GM19468 (cell line): Measurements from ENCODE around the gene MINDY4.

ENCODE experiments used
- ATAC-seq: cut with Tn5 transposase; IDR thresholded peaks from one replicate; pipeline ENCODE4 v1.9.1; 2021; ENCODE audit warnings: mild to moderate bottlenecking, moderate library complexity, moderate number of reproducible peaks; ENCODE audit not compliant: unreplicated experiment; ENCODE audit errors: extremely low read depth

MINDY4 gene

DNA sequence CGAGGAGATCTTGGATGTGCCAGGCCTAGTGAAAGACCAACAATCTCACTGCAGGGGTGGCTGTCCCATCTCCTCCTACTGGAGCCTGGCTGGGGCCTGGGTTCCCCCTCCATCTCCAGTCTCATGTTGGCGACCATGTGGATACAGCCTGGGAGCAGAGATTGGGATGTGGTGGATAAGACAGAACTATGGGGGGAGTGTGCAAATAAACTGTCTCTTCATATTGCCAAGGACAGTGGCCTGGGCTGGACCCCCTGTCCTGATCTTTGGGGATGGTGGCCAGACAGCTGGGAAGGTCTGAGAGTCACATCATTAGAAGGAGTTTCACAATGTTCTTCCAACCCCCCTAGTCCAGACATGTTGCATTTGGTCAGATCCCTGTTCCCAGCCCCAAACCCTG is 5.8 kb upstream of the MINDY4 start:
- ATAC-seq = no peak

- no peak for ATAC-seq
Observed at GRCh38 chr7:30770845-30771173, 408 bp upstream of the MINDY4 start.

DNA sequence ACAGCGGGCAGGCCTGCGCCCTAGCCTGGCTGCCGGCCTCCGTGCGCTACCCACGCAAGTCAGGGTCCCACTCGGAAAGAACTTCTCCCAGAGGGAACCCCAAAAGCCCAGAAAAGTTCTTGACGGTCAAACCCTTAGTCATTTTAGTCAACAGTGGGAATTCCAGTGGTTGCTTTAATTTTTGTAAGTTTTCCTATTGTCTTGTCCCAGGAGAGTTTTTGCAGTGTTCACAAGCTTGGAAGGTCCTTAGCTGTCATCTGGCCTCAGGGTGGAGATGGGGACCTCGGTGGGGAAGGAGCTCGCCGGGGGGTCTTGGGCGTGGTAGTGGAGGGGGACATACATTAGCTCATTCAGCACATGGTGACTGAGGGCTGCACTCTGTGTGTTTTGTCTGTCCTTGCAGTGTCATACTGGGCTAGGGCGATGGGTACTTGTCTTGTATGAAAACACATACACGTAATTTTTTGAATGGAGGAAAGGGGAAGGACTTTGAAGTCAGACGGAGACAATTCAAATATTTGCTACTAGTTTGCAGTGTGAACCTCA is 736 bp downstream of the MINDY4 start:
- no peak for ATAC-seq

- no peak for ATAC-seq
Observed at GRCh38 chr7:30772984-30773383, 1.8 kb downstream of the MINDY4 start.

- ATAC-seq = no peak
Observed at GRCh38 chr7:30775992-30776391, 4.8 kb downstream of the MINDY4 start.

GRCh38 chr7:30776971-30777370 is 5.8 kb downstream of the MINDY4 start:
- ATAC-seq = no peak

- no peak for ATAC-seq
Observed at GRCh38 chr7:30778255-30779025, 7.2 kb downstream of the MINDY4 start.

- no peak for ATAC-seq
Observed at GRCh38 chr7:30779574-30779973, 8.4 kb downstream of the MINDY4 start.

DNA sequence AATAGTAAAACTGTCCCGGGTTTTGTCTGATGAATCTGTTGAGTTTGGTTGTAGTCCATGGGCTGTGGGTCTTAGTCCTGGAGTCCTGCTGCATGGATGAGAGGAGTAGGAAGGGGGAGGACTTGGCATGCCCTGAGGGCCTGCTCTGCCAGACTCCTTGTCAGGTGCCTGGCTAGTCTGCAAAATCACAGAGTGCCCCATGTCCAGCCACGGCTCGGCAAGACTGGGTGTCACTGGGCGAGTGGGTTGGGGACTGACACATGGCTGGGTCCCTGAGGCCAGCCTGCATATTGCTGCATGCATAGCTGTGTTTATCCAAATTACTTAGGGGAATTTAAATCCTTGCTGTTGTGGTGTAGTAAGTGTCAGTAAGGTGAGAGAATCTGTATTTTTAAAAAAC is 9.7 kb downstream of the MINDY4 start:
- ATAC-seq = no peak

GRCh38 chr7:30782690-30783089 is 11.5 kb downstream of the MINDY4 start:
- no peak for ATAC-seq

DNA sequence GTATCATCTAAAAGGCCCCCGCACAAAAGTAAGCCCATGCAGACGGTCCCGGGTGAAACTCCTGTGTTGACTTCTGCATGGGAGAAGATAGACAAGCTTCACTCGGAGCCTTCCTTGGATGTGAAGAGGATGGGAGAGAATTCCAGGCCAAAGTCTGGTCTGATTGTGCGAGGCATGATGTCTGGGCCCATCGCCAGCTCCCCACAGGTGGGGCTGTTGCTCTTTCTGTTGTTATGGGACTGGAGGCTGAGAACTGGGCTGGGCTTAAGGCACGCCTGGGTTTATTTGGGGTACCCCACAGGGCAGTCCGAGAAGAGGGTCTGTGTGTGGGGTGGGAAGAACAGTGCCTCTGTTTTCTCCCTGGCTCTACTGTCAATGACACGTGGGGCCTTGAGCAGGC is 14.6 kb downstream of the MINDY4 start:
- ATAC-seq = no peak

DNA sequence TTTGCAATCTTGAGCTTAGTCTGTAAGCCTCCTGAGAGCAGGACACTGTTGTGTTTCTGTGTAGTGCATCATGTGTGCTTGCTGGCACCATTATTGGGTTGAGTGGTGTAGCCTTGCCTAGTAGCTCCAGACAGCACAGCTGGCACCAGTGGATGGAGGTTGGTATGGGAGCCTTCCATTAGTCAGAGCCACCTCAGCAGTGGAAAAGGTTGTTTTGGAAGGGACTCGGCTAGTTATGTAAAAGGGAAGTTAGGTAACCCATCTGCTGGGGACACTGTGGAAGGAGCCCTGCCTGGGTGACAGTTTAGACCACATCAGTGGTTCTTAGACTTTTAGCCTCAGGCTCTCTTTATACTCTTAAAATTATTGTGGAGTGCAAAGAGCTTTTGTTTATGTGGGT is 16.3 kb downstream of the MINDY4 start:
- ATAC-seq = no peak

DNA sequence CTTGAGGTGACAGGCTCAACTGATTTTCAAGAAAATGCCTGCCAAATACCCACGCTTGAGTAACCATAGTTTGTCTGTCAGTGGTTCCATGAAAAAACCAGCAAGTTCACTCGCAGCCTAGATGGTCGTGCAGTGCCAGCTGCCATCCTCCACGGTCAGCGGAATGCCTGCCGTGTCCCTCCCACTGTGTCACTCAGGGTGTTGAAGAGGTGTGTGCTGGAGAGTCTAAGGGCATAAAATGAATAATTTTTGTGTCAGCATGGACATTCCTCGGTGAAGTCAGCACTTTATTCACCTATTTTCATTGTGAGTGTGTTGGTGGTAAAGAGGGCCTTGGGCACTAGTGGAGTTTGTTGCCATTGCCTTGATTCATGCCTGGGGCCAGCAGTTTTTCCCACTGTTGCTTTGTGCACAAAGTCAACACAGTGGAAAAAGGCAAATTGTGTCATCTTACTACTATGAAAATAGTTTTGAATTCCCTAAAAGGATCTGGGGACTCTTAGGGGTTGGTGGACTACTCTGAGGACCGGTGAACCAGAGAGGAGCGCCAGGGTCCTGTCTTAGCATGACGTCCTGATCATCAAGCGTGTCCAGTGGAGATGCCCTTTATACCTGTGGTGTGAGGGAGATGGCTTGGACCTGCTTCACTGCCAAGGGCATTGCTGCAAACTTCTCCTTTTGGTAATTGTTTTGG is 17.6 kb downstream of the MINDY4 start:
- ATAC-seq = no peak

DNA sequence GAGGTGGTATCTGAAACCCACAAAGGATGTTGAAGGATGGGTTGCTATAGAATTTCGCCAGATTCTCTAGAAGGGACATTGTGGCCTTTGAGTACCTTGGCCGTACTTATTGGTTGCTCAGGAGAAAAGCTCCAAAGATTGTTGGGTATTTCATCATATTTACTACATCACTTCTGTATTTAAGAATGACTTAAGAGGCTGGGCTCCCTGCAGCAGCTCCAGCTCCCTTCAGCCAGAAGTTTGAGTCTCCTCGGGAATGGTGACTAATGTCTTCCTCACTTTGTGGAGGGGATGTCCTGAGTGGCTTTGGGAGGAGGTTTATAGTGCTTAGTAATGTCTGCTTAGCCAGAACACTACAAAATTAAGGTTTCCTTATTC is 18.1 kb downstream of the MINDY4 start:
- no peak for ATAC-seq

DNA sequence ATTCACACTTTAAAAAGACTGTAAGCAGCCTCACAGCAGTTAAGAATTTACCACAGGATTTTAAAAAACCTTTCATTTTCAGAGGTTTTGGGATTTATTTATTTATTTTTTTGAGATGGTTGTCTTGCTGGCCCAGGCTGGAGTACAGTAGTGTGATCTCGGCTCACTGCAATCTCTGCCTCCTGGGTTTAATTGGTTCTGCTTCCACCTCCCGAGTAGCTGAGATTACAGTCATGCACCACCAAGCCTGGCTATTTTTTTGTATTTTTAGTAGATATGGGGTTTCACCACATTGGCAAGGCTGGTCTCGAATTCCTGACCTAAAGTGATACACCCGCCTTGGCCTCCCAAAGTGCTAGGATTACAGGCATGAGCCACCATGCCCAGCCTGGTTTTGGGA is 19.1 kb downstream of the MINDY4 start:
- ATAC-seq = no peak

DNA sequence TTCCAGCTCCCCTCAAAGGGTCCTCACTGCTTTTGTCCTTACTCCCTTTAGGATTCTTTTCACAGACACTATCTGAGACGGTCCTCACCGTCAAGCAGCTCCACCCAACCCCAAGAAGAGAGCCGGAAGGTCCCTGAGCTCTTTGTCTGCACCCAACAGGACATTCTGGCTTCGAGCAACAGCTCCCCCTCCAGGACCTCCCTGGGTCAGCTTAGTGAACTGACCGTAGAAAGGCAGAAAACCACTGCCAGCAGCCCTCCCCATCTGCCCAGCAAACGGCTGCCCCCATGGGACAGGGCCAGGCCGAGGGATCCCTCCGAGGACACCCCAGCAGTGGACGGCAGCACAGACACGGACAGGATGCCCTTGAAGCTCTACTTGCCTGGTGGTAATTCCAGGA is 19.9 kb downstream of the MINDY4 start:
- ATAC-seq = no peak

DNA sequence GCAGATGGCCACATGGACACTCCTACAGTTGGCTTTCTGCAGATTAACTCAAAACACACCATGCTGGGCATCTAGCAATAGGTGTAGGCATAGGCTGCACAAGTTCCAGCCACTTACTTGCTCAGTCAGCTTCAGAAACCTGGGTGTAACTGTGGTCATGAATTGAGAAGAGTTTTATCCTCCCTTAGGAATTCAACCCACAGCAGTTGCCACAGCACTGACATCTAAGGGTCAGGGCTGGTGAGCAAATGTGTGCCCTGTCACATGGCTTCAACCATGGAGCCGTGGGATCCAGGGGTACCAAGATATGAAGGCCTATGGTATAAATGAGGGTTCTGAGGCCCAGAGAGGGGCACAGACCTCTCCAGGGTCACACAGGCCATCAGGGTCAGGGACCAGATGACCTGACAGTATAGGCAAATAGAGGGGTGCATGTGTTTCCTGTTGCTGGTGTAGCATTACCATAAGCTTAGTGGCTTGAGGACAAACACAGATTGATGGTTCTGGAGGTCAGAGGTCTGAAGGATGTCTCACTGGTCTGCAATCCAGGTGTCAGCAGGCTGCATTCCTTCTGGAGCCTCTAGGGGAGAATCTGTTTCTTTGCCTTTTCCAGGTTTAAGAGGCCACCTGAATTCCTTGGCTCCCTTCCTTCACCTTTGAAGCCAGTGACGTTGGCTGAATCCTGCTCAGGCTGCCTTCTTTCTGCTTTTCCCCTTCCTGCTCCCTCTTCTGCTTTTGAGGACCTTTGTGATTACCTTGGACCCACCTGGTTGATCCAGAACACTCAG is 24.1 kb downstream of the MINDY4 start:
- ATAC-seq = no peak

DNA sequence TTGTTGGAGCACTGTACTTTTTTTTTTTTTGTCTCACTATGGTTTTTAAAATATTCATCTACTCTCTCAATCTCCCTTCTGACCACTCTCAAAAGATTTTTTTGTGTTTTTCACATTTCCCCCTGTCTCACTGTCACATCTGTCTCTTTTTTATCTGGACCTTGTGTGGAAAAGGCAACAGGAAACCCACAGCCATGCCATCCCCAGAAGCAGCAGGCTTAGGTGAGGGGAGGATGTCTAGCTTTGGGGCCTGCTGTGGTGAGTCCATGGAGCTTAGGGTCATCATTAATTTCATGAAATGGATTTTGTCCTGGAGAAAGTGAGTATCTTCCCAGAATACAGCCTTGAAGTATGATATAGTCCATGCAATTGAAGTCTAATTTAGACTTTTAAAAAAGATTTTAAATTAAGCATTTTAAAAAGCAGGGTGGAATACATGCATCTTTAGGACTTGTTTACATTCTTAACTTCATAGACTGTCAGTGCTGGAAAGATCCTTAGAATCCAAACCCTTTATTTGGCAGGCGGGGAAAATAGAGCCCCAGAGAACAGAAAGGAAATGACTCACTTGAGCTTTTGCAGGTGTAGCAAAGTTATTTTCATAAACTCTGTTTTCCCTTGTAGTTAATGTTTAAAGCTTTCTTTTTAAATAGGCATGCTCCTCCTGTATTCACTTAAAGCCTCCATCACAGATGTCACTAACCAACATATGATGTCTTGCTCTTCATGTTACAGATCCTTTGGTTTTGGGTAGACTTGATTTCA is 25.1 kb downstream of the MINDY4 start:
- ATAC-seq = no peak

- ATAC-seq = no peak
Observed at GRCh38 chr7:30797176-30798040, 26.2 kb downstream of the MINDY4 start.
